Measurements from ENCODE around the gene NRIP1.

DNA sequence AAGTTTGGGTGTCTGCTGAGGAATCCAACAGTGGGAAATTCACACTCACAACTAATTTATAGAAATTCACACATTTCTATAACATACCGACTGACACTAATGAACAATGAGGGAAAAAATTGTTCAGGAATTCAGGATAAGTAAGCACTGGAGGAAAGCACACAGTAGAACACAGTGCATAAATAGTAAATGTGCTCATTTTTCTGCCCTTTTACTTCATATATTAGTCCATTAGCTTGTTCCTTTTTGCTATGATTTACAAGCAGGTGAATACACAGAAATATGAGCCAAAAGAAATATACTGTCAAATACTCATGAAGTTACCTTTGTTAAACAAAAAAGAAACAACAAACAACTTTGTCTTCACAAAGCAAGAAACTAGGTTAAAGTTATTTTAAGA, 11.3 kb downstream of the NRIP1 start:
- no peak for TF ChIP-seq POLR2AphosphoS5 (IDR thresholded peaks at IDR 0.05)
- no peak for TF ChIP-seq POLR2A (IDR thresholded peaks at IDR 0.05)
- TF ChIP-seq, protein P1, sequence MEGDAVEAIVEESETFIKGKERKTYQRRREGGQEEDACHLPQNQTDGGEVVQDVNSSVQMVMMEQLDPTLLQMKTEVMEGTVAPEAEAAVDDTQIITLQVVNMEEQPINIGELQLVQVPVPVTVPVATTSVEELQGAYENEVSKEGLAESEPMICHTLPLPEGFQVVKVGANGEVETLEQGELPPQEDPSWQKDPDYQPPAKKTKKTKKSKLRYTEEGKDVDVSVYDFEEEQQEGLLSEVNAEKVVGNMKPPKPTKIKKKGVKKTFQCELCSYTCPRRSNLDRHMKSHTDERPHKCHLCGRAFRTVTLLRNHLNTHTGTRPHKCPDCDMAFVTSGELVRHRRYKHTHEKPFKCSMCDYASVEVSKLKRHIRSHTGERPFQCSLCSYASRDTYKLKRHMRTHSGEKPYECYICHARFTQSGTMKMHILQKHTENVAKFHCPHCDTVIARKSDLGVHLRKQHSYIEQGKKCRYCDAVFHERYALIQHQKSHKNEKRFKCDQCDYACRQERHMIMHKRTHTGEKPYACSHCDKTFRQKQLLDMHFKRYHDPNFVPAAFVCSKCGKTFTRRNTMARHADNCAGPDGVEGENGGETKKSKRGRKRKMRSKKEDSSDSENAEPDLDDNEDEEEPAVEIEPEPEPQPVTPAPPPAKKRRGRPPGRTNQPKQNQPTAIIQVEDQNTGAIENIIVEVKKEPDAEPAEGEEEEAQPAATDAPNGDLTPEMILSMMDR (IDR thresholded peaks at IDR 0.05 in 8 of 11, conservative IDR thresholded peaks at IDR 0.05 in 3 of 11) = no peak

All from spleen (tissue), 7 donors.